PFSK-1 (cell line): ENCODE data around the gene ID3.

Source experiments
- POLR2AphosphoS5 ChIP-seq: IDR thresholded peaks from 2 replicates; pipeline ENCODE4 v1.6.1; 2012; ENCODE audit warnings: low read depth, mild to moderate bottlenecking, control low read depth, low read length, moderate library complexity
- REST ChIP-seq, 2 experiments: IDR thresholded peaks; 2 replicates each; pipeline versions ENCODE4 v1.6.1 to v1.8.0; 2011 to 2012; ENCODE audit warnings: low read depth in 2 of 2, low read length in 2 of 2, control low read depth in 1 of 2, inconsistent platforms in 1 of 2, mild to moderate bottlenecking in 1 of 2, moderate library complexity in 1 of 2; ENCODE audit not compliant: insufficient read depth in 1 of 2
- SIN3A ChIP-seq: IDR thresholded peaks from 2 replicates; pipeline ENCODE4 v1.6.1; 2012; ENCODE audit warnings: mild to moderate bottlenecking, low read length, moderate library complexity, borderline replicate concordance; ENCODE audit not compliant: insufficient read depth

- TF ChIP-seq POLR2AphosphoS5 (no peak), SIN3A (no peak), REST (IDR thresholded peaks at IDR 0.05; ENCODE audit: insufficient read depth in 1 of 2, low read depth in 2 of 2, low read length in 2 of 2) (no peak)
Observed at GRCh38 chr1:23590058-23590783, 30.9 kb upstream of the ID3 start.
